CD4-positive, alpha-beta T cell treated with Interleukin-15 for 4 hours (primary cell): ENCODE results near the gene KCTD16.

Source experiments
- DNase-seq: peaks from one replicate; pipeline ENCODE4 v3.0.0-alpha.2; 2020; ENCODE audit warnings: low spot score

Gene KCTD16

GRCh38 chr5:144531188-144531587 lies 360.5 kb downstream of the KCTD16 start:
- no peak for DNase-seq
